Kidney glomerular epithelial cell (primary cell): Measurements from ENCODE around the gene ARPC1B.
"Not testable (repeated sequence)": the region's sequence is repeated elsewhere in the genome, so short reads cannot be mapped to it uniquely, and the experiment has no call there.

Source experiments
- DNase-seq: peaks from one replicate; lab custom pipeline; 2025; lab: John Stamatoyannopoulos, UW

Gene ARPC1B

DNA sequence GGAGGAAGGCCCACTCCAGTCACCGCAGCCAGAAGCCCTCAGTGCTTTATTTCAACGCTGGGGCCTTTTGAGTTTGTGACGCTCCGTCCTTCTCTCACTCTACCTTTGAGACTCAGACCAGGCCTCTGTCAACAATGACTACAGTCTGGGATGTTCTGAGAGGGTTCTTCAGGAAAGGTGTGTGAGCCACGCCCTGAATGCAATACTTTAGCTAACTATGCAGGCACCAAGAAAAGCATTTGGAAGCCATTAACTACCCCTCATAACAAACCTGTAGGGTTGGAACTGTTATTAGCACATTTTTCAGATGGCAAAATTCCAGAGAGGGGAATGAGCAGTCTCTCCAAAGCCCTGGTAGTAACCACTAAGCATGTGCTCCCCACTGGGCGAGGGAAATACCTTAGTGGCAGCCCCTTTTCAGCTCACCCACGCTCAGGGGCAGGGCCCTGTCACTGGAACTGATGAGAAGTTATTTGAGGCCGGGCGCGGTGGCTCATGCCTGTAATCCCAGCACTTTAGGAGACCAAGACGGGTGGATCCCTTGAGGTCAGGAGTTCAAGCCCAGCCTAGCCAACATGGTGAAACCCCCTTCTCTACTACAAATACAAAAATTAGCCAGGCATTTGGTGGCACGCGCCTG, 5.7 kb upstream of the ARPC1B start:
- no peak for DNase-seq

DNA sequence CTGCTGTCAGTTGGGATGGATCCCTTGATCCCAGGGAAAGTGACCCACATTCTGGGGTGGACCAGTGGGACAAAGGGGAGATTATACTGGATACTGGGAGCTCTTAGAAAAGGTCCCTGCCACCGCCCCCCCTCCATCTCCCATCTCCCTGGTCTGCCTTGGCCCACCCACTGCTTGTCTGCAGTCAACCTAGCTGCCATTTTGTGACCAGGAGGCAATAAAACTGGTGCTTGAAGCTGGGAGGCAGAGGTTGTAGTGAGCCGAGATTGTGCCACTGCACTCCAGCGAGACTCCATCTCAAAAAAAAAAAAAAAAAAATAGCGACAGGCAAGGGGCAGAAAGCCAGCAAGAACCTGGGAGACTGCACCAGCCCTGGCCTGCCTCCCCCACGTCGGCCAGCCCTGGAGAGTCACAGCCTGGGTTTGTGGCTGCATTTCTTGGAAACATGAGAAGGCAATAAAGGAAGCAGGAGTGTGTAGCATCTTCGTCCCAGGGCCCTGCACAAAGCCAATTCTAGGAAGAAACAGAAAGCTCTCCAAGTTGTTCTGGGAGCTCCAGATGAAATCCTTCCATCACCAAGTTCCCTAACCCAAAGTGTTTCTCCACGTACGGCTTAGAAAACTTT, 4.7 kb upstream of the ARPC1B start:
- DNase-seq = peak; percentile 22

DNA sequence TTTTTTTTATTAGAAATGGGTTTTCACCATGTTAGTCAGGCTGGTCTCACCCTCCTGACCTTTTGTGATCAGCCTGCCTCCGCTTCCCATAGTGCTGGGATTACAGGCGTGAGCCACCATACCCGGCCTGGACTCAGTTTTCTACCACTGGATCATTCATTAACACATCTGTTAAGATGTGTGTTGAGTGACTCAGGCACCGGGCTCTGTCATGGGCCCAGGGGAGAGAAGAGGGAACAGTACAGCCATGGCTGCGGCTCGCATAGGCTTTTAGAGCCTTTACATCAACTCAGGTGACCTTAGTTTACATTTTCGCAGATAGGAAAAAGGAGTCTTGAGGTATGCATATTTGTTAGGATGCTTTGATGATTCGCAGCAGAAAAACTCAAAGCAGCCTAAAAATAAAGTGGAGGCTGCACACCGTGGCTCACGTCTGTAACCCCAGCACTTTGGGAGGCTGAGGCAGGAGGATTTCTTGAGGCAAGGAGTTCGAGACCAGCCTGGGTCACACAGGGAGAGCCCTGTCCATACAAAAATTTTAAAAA, 3.1 kb upstream of the ARPC1B start:
- no peak for DNase-seq

DNA sequence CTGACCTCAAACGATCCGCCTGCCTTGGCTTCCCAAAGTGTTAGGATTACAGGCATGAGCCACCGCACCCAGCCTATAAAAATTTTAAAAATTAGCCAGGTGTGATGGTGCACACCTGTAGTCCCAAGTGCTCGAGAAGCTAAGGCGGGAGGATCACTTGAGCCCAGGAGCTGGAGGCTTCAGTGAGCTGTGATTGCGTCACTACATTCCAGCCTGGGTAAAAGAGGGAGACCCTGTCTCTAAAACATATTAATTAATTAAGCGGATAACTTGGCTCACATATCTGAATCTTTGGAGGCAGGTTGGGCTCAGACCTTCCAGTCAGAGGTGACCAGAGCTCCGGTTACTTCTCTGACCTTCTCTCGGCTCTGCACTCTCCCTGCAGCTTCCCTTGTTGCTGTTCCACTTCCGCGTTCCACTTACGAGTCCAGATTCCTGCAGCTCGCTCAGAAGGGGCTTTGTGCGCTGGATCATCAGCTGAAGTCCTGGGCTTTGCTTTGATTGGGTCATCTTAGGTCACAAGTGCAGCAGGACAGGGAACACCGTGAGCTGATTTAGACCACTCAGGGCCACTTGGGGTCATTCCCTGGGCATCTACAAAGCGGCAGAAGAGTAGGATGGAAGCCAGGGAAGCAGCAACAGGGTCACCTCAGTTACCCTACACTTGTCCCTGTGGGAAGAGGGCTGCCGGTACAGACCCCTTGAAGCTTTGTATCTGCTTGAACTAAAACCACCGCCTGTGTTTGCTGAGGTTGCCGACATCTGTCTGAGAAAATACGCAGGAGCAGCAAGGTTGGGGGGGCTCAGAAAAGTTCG, 2.0 kb upstream of the ARPC1B start:
- DNase-seq = peak; percentile 85

DNA sequence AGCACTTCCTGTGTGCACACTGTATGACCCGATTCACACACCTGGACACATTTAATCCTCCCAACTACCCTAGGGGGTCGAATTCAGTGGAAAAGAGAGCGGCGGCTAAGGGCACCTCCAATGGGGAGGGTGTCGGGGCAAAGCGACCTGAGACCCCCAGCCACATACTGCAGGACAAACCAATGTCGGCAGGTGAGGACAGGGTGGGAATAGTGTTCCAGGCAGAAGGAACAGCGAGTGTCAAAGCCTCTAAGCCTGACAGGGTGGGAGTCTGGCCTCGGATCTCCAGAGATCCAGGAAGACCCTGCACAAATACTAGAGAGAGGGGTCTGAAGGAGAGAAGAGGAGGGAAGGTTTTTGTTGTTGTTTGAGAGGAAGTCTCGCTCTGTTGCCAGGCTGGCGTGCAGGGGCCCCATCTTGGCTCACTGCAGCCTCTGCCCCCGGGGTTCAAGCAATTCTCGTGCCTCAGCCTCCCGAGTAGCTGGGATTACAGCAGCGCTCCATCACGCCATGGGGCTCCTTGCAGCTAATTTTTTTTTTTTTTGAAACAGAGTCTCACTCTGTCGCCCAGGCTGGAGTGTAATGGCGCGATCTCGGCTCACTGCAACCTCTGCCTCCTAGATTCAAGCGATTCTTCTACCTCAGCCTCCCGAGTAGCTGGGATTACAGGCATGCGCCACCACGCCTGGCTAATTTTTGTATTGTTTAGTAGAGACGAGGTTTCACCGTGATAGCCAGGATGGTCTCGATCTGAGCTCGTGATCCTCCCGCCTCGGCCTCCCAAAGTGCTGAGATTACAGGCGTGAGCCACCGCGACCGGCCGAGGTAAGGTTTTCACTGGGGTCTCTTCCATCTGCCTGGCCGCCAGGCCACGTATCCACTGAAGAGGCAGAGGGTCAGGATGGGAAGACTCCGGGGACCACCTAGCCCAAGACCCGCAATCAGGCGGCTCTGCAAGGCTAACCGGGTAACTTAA, 1.2 kb upstream of the ARPC1B start:
- DNase-seq = no peak

DNA sequence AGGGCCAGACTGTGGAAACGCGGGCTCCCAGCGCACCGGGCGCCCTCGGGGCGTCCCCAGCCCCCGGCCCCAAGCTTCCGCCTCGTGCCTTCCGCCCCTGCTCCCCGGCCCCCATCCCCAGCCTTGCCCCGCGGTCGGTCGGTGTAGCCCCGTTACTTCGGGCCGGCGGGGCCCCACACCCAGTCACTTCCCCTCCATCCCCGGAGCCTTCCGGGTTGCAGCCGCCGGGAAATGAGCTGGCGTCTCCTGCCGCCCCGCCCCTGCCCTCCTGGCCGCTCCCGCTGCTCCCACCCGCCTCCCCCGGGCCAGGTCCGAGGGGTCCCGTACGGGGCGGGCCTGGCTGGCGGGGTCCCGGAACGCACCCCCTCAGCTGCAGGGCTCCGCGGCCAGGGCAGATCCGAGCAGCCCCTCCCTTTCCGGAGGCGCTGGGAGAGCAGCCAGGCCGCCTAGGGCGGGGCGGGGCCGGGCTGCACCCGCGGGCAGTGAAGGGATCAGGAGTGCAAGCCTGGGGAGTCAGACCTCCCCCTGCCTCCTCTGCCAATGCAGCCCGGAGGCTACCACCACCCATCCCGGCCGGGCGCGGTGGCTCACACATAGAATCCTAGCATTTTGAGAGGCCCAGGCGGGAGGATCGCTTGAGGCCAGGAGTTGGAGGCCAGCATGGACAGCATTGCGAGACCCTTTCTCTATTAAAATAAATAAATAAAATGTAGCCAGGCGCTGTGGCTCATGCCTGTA, 709 bp downstream of the ARPC1B start:
- peak; percentile 36 for DNase-seq

DNA sequence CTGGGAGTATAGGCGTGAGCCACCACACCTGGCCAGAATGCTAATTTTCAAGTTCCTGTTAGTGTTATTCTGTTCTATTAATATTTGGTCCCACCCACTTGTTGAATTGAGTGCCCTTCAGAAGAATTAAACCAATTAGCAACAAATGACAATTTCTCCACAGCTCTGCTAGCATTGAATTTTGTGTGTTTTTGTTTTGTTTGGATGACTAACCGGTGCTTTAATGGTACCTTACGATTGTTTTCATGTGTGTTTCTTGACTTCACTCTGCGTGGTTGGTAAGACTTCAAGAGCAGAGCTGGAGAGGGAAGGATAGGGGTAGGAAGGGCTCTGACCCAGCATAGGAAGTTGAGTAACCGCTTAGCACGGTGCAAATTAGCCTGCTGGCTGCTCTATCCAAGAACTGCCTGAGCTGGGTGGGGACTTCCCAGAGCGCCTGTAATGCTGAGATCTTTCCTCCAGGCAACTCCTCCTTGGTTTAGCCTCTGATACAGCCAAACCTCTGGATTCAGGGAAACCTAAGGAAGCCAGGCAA, 4.6 kb downstream of the ARPC1B start:
- DNase-seq = peak; percentile 72

DNA sequence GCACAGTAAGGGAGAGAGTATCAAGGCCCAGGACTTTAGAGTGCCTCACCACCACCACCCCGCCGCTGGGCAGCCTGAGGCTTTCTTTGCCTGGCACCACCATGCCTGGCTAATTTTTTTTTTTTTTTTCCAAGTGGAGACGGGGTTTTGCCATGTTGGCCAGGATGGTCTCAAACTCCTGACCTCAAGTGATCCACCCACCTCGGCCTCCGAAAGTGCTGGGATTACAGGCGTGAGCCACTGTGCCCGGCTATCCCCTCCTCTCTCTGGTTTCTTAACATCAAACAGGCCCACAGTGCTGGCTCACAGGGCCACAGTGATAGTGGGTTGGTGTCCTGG, 5.1 kb downstream of the ARPC1B start:
- DNase-seq = not testable (repeated sequence)

DNA sequence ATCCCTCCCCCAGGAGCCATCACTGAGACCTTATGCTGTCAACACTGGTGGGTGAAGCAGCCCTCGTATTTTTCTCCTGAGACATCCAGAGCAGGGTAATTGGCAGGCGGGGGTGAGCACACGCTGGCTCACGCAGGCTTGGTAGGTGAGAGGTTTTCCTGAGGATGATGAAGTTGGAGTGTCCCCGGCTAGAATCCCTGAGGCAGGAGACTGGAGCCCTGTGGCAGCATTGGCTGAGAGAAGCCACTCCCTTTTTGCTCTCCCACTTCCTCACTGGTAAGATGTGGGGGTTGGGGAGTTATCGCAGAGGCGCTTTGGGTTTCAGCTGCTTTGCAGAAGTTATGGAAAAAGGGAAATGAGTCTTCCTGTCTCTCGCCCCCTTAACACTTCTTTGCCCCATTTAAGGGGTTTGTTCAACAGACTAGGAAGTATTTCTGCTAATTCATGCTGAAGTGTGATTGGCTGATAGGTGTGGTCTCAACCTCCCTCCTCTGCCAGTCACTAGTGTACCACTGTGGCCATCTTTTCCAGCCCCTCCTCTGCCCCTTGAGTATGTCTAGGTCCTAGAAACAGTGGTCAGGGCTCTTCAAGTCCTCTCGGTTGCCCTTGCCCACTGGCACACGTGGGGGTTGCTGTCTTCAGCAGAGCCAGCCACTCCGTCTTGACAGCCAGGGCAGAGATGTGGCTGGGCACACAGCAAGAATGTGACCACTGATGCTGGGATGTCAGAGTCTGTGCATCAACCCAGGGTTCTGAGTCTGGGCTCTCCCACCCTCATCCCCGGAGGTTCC, 5.7 kb downstream of the ARPC1B start:
- DNase-seq = no peak

DNA sequence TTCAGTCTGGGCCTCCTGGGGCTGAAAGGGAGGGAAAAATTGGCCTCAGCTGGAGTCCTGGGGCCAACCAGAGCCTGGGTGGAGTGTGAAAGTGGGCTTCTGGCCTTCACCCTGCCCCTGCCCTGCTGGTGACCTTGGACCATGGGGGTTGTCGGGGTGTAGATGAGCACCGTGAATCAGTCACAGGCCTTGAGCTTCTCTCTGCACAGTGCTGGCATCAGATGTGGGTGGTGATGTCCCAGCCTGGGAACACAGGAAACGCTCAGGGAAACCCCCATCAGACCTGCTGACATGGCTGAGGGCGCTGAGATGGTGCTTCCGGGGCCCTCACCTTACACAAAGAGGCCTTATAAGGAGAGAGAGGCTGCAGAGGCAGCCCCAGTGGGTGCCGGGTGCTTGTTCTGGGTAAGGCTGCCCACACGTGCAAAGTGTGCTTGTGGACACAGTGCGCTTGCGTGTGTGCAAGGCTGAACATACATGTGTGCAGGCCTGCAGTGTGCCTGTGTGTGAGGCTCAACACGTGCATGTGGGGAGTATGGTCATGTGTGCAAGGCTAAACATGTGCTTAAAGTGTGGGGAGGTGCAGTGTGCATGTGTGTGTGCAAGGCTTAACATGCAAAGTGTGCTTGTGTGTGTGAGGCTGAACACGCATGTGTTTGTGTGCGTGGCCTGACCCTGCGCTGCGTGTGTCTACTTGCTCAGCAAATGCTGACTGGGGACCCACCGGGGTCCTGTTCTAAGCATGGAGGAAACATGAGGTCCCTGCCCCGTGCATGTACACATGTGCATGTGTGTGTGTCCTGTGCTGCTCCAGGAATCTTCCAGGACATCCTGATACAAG, 6.5 kb downstream of the ARPC1B start:
- DNase-seq = no peak

DNA sequence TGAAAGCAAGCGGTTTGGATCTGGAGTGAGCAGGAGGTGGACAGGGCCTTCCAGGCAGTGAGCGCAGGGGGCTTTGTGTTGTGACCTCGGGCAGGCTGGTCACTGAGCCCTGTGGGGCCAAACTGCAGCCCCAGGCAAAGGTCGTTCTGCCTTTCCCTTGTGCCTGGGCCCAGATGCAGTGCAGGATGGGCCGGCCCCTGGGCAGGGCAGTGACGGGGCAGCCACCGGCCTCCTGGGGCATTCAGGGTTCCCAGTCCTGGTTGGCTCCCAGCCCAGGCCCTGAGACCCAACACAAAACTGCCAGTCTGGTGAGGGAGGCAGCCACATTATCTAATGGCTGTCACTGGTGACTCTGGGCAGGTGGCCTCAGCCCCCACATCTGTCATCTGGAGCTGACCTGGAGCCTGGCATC, 7.1 kb downstream of the ARPC1B start:
- no peak for DNase-seq

DNA sequence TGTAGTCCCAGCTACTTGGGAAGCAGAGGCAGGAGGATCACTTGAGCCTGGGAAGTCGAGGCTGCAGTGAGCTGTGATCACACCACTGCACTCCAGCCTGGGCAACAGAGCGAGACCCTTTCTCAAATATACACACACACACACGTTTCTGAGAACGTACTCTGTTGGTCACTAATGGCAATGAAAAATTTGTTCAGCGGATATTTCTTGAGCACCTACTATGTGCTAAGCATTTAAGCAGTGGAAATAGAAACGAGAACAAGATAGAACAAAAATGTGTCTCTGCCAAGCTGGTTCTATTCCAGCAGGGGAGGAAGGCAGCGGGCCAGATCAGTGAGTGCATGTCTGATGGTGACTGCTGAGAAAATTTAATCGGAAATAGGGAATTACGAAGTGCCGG, 8.7 kb downstream of the ARPC1B start:
- no peak for DNase-seq

DNA sequence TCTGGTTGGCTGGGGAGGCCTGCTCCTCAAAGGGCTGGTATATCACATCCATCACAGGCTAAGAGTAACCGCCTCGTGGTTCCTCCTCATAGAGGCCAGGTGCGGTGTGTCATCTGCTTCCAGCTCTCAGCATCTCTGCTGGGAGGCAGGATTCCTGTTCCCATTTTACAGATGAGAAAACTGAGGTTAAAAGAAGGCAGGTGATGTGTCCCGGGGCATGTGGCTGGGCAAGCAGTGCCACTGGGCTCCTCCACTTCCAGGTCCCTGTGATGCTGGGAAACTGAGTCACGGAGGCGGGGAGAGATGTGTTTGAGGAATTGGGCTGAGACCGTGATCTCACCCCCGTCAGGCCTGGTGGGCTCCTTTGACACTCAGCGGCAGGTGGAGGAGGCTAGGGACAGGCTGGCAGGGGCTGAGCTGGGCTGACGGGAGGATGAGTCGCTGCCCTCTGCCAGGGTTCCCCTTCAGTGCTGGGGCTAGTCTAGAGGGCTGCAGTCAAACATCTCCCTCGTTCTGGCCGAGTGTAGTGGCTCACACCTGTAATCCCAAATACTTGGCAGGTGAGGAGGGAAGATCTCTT, 9.4 kb downstream of the ARPC1B start:
- DNase-seq = no peak

DNA sequence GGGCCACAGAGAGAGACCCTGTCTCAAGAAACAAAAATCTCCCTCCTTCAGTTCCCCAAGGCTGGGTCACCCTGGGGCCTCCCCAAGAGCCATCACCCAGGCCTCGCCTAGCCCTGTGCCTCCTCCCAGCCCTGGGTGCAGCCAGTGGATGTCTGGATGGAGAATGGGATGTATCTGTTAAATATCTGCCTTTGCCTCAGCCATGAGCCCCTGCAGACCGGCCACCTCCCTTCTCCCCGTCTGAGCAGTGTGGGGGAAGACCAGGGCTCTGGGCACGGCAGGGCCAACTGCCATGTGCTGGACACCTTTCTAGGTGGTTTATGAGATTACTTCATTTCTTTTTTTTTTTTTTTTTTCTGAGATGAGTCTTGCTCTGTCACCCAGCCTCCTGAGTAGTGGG, 10.0 kb downstream of the ARPC1B start:
- no peak for DNase-seq

DNA sequence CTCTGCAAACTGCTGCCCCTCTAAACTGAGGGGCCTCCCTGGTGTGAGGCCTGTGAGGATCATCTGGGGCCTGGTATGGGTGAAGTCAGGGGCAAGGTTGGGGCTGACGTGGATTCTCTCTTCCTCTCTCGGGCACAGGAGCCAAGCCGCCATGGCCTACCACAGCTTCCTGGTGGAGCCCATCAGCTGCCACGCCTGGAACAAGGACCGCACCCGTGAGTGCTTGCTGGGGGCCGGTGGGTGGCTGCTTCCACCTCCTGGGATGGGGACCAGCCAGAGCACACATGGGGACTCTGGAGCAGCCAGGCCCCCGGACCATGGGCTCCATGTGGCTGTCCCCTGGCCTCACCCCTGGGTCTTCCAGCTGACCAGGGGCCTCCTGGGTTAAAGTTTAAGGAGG, 11.0 kb downstream of the ARPC1B start:
- no peak for DNase-seq

DNA sequence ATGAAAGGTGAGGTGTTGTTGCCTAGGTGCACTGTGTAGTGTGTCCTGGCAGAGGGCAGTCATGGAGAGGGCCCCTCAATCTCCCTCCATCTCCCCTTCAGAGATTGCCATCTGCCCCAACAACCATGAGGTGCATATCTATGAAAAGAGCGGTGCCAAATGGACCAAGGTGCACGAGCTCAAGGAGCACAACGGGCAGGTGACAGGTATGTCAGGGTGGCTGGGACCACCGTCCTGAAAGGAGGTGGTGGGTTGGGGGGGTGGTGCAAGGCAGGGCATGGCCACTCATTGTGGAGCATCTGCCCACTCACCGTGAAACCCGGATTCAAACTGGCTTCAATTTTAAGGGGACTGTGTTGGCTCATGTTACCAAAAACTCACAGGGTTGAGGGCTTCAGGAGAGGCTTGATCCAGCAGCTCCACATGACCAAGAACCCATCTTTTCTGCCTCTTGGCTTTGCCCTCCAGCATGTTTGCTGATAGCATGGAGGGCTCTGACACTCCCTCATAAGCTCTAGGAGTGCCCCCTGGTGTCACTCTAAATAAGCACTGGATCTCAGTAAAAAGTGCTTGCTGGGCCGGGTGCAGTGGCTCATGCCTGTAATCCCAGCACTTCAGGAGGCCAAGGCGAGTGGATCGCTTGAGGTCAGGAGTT, 12.2 kb downstream of the ARPC1B start:
- no peak for DNase-seq

DNA sequence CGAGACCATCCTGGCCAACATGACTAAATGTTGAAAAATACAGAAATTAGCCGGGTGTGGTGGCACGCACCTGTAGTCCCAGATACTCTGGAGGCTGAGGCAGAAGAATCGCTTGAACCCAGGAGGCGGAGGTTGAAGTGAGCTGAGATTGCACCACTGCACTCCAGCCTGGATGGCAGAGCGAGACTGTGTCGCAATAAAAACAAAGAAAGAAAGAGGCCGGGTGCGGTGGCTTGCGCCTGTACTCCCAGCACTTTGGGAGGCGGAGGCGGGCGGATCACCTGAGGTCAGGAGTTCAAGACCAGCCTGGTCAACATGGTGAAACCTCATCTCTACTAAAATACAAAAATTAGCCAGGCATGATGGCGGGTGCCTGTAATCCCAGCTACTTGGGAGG, 12.7 kb downstream of the ARPC1B start:
- not testable (repeated sequence) for DNase-seq

DNA sequence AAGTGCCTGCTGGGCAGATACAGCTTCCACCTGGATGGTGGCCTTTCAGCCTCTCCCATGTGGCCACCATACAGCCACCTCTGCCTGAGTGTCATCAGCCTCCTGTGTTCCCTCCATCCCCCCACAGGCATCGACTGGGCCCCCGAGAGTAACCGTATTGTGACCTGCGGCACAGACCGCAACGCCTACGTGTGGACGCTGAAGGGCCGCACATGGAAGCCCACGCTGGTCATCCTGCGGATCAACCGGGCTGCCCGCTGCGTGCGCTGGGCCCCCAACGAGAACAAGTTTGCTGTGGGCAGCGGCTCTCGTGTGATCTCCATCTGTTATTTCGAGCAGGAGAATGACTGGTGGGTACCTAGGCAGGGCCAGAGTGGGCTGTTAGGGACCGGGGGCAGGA, 13.4 kb downstream of the ARPC1B start:
- no peak for DNase-seq
